GM10266 (cell line): ENCODE measurements around the gene PRKAR1A.

Source experiments
- DNase-seq: peaks from one replicate; pipeline ENCODE4 v3.0.0; 2012; ENCODE audit errors: extremely low spot score
- TF ChIP-seq, protein P1 (sequence below): IDR thresholded peaks from 2 replicates; pipeline ENCODE4 v1.5.1; 2012; ENCODE audit warnings: mild to moderate bottlenecking, low read depth; ENCODE audit not compliant: control insufficient read depth, insufficient read depth; ENCODE audit errors: missing control alignments

PRKAR1A gene

DNA sequence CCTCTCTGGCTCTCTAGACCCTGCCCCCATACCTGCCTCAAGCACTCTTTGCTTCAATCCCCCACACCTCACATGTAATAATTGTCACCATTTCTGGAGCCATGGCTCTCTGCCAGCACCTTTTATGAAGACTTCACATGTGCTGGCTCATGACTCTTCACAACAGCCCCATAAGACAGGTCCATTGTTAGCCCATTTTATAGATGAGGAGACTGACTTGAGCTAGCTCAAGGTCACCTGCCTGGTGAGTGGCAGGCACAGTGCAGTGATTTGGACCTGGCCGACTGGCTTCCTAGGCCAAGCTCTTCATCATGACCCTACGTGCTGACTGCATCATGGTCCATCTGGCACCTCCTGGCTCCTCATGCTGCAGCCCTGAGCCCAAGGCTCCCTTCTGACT, 63.9 kb downstream of the PRKAR1A start:
- DNase-seq = no peak
- TF ChIP-seq, protein P1, sequence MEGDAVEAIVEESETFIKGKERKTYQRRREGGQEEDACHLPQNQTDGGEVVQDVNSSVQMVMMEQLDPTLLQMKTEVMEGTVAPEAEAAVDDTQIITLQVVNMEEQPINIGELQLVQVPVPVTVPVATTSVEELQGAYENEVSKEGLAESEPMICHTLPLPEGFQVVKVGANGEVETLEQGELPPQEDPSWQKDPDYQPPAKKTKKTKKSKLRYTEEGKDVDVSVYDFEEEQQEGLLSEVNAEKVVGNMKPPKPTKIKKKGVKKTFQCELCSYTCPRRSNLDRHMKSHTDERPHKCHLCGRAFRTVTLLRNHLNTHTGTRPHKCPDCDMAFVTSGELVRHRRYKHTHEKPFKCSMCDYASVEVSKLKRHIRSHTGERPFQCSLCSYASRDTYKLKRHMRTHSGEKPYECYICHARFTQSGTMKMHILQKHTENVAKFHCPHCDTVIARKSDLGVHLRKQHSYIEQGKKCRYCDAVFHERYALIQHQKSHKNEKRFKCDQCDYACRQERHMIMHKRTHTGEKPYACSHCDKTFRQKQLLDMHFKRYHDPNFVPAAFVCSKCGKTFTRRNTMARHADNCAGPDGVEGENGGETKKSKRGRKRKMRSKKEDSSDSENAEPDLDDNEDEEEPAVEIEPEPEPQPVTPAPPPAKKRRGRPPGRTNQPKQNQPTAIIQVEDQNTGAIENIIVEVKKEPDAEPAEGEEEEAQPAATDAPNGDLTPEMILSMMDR = no peak

DNA sequence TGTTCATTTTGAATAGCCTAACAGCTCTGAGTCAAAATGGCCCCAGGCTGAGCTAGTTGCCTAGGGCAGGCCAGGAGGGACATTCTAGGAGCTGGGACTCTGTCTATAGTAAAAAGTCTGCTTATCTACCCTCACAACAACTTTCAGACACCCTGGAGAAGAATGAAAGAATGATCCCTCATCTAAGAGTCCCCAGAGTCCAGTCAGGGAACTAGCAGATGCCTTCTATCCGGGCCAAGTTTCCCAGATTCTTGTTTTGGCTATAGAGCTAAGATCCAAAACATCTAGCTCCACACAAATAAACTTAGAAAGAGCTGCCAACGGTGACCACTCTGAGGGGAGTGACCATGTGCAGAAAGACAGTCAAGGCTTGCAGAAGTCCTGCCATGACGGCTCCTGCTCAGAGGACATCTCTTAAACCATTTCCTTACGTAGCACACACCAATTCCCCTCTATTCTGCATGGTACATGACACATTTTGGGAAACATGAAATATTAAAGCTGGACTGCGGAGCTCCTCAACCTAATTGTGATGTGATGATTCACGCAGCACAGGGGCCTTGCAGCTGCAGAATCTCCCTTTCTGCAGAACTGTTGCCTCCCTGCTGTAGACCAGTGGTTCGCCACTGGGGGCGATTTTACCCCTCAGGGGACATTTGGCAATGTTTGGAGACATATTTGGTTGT, 64.7 kb downstream of the PRKAR1A start:
- no peak for DNase-seq
- TF ChIP-seq, protein P1 = no peak

DNA sequence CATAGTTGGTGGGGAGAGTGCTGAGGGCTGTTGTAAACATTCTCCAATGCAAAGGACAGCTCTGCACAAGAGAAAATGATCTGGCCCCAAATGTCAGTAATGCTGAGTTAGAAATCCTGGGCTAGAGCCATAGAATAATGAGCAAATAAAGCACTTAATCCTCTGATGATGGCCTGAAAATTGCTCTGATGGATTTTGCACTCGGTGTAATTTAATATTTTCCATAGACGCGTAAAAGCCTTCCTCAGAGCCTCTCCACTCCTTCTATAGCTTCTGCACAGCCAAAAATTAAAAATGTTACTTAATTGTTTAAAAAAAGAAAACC, 65.2 kb downstream of the PRKAR1A start:
- no peak for DNase-seq
- TF ChIP-seq, protein P1 = no peak

DNA sequence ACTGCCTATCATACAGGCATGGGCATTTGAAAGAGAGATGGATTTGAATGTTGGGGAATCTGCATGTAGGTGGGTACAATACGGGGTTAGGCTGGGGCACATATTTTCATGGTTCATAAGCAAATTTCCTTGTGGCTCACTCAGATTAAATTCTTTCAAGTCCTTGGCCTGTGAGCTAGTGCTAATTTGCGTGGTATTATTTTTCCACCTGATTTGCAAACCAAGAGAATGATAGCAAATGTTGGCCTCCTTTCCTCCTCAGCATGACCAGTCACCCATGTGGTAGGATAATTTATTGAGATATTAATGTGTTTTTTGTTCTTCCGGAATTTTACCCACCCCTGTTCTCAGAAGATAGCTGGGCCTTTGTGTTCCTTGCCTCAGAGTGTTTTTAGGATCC, 66.0 kb downstream of the PRKAR1A start:
- no peak for DNase-seq
- TF ChIP-seq, protein P1 = no peak

DNA sequence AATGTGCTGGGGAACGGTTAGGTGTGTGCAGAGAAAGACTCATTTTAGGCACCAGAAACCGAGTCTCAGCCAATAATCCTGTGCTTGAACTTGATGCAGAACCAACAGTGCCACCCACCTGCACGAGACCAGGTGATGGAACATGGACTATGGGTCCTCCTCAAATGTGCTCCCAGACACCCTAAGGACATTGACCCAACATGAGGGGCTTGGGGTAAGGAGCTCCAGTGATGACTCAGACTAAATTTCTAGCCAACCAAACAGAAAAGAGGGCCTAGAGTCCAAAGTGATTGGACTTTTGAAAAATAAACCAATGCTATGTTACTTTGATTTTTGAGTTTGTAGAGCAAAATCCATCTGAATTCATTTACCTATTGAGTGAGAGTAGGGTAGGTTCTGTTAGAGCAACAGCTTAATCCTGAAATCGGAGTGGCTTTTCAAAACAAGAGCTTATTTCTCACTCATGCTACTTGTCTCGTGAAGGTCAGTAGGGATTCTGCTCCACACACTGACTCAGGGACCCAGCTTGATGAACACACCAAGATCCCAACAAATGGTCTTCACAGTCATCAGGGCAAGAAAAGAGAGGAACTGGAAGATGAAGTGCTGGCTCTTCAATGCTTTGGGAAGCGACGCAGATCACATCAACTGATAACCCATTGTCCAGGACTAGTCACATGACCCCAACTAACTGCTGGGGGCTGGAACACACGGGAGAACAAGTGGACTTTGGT, 67.1 kb downstream of the PRKAR1A start:
- TF ChIP-seq, protein P1 = no peak
- no peak for DNase-seq

DNA sequence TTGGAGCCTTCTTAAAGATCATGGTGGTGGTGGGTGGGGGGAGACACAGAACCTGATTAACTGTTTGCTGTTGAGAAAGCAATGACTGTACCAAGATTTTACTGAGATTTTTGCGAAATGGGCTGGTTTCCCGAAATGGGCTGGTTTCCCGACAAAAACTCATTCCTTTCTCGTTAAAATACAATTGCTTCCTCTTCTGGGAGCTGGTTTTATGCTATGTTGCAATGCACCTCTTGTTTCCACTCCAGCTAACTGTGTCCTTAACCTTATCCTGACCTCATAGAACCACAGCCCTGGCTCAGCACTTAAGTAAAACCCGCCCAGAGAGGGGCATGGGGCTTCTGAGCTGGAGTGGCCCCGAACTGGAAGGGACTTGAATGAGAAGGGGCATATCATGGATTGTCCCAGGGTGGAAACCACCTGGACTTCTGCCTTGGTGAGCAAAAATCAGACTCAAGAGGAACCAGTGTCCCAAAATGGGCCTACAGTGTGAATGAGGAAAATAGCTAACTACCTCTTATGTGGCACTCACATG, 68.1 kb downstream of the PRKAR1A start:
- TF ChIP-seq, protein P1 = no peak
- no peak for DNase-seq
